LNCAP (cell line): ENCODE measurements around the gene ANXA1.
A peak's percentile ranks its signal among the peaks of the same experiment; 100 is the strongest.

Experiments used
- TF ChIP-seq, protein P1 (sequence below): fragments of 450-650 bp; IDR thresholded peaks from 2 replicates; pipeline ENCODE4 v1.5.1; 2017; ENCODE audit warnings: mild to moderate bottlenecking

Gene ANXA1

DNA sequence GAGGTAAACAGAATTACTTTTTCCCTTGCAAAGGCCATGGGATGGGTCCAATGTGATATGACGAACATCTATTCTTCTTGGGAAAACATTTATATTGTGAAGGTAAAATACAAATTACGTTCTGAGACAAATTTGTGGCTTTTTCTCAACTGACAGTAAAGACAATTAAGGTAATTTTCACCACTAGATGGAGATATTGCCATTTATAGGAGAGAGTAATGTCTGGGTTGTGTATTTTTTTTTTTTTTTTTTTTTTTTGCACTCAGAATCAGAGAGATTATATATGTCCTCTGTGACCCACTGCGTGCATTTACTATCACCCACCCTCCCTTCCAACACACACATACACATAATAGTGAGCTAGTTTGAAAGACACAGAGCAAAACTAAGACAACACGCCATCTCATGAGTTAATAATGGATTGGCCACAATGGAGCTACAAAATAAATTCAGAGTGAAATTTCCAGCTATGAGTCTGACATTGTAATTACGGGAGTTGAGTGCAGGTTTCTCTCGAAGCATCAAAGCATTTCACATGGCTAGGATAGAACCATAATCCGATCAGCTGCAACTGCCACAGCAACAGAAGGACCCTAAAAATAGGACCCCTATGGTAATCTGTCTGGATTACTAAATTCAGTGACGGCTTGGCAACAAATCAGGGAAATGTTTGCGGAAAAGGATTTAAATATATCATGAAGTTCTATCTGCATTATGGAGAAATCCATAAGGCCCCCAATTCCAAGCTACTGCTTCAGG is 49.2 kb downstream of the ANXA1 start:
- TF ChIP-seq, protein P1, sequence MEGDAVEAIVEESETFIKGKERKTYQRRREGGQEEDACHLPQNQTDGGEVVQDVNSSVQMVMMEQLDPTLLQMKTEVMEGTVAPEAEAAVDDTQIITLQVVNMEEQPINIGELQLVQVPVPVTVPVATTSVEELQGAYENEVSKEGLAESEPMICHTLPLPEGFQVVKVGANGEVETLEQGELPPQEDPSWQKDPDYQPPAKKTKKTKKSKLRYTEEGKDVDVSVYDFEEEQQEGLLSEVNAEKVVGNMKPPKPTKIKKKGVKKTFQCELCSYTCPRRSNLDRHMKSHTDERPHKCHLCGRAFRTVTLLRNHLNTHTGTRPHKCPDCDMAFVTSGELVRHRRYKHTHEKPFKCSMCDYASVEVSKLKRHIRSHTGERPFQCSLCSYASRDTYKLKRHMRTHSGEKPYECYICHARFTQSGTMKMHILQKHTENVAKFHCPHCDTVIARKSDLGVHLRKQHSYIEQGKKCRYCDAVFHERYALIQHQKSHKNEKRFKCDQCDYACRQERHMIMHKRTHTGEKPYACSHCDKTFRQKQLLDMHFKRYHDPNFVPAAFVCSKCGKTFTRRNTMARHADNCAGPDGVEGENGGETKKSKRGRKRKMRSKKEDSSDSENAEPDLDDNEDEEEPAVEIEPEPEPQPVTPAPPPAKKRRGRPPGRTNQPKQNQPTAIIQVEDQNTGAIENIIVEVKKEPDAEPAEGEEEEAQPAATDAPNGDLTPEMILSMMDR: peak; percentile 53

GRCh38 chr9:73202980-73203379 is 51.3 kb downstream of the ANXA1 start:
- TF ChIP-seq, protein P1: no peak

DNA sequence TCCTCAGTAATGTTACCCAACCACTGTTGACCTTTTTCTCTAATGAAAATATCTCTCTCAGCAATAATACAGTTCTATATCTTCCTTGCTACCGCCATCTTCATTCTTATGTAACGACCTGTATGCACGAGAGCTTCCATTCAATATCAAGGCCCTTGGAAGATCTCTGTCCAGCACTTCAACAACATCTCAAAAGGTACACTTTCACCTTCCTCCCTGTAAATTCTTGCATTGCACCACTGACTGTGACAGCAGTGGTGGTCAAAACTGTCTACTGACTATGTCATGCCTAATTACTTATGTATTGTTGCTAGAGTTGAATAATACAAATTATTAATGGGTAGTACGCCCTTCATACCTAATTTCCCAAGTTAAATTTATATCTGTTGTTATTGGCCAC is 53.3 kb downstream of the ANXA1 start:
- TF ChIP-seq, protein P1: no peak

DNA sequence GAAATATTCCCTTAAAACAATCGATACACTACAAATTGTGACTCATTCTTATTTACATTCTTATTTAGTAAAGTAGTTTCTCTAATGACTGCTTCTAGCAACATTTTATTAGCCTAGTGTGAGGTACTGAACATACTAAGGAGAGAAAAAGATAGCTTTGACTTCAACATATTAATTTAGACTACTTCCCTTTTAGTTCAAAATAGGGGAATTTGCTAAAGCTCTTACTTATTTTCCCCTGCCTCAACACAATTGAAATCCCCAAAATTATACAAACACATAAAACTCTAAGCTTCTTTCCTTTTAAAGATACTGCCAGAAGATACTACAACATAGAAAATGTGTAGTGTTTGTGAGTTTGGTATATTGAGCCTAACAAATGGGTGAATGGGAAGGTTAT is 55.2 kb downstream of the ANXA1 start:
- TF ChIP-seq, protein P1: no peak

DNA sequence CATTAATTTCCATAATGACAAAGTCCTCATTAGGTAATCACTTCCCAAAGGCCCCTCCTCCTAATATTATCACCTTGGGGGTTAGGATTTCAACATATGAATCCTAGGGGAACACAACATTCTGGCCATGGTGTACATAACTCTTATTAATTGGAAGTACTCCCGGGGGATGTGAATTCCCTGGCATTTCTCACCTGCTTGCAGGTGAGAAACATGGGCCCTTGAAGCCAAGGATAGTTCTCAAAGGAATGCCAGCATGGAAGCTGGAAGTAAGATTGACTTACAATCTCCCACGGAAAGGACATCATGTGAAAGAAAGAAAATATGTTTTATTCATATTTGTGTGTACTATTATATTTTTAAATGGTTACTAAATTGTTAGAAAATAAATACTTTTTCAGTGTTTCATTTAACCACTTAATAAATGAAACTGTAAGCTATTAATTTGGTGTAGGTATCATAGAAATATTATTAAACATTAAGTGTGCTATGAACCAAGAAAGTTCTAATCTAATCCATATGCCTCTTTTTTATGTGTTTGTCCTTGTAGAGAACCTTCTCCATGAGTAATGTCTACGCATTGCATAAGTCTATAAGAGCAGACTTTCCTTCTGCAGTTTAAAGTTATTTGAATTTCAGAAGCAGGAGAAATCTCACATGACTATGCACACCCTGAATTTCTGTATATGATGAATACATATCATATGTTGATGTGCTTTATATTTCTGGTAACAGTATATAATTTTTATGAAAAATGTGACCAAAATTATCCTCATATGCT is 59.4 kb downstream of the ANXA1 start:
- TF ChIP-seq, protein P1: no peak

DNA sequence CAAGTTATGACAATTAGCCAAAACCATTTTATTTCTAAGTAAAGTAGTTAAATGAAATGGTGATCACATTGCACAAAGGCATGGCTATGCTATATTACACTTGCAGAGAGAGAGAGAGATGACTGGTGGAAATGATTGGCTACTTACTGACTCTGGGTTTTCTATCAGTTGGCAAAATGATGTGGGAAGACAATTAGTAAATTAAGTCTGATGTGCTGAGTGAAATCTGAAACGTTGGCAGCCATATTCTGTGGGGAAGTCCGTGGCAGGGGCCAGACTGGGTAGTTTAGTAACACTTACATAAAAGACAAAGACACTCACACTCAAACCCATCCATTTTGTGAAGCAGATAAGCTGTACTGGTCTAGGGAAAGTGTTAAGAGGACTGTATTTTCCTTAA is 61.6 kb downstream of the ANXA1 start:
- TF ChIP-seq, protein P1: no peak

DNA sequence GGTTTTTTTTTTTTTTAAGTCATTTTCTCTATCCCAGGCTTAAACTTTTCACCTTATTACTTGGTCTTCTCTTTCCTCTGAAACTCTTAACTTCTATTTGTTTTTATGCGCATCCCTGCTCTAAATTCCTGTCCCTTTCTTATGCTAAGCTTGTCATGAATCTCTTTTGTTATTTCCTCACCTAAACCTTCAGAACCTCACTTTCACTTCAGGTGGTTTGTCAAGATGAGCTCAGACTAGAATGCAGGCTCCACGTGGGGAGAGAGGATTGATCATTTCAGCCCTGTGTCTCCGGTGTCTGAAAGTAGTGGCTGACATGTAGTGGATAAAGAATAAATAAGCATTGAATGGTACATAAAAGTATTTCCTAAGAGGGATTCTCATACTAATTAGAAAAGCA is 63.6 kb downstream of the ANXA1 start:
- TF ChIP-seq, protein P1: no peak
